ENCODE results near the gene MPC1L.
"Not testable (repeated sequence)": the region's sequence is repeated elsewhere in the genome, so short reads cannot be mapped to it uniquely, and the experiment has no call there.

MPC1L gene

DNA sequence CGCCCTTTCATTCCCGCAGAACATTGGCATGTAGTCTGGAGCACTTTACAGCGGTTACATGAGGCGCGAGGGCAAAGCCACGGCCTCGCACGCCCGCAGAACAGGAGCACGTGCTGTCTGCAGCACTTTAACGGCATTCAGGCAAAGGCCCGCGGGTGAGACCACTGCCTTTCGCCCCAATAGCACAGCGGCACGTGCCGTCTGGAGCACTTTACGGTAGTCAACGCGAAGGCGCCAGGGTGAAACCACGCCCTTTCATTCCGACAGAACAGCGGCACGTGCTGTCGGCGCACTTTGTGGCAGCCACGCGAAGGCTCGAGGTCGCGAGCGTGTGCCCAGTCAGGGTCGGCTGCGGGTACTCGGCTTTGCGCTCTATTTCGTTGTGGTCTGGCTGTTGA is at the start of gene MPC1L:
Gene MPC1L (plus strand): TSS at position 290 of the 398 bp plus-strand sequence. CDS start 138 bp downstream, outside the sequence.
- in situ Hi-C loops (cut with MboI; ENCODE audit: low sequenced_read_pairs) = no loop called here

DNA sequence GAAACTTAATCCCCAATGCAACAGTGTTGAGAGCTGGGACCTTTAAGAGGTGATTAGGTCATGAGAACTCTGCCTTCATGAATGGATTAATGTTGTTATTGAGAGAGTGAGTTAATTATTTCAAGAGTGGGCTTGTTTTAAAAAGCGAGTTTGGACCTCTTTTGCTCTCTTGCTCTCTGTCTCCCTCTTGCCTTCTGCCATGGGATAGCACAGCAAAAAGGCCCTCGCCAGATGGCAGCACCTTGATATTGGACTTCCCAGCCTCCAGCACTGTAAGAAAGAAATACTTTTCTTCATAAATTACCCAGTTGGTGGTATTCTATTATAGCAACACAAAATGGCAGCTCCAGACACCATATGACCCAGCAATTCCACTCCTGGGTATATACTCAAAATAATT is 49.5 kb upstream of the MPC1L start:
- in situ Hi-C loops (cut with MboI; ENCODE audit: low sequenced_read_pairs) = no loop called here

DNA sequence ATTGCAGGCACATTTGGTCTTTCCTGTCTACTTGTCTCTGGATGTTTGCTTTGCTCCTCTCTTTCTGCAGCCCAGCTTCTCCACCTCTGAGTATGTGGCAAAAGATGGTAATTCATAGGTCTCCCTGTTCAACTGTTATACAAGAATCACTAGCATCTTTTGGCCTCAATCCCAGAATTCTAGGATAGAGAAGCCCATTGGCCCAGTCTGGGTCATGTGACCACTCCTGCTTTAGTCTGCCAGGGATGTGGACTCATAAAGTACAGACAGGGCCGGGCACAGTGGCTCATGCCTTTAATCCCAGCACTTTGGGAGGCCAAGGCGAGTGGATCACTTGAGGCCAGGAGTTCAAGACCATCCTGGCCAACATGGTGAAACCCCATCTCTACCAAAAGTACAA is 47.8 kb upstream of the MPC1L start:
- in situ Hi-C loops (cut with MboI; ENCODE audit: low sequenced_read_pairs) = not testable (repeated sequence)

DNA sequence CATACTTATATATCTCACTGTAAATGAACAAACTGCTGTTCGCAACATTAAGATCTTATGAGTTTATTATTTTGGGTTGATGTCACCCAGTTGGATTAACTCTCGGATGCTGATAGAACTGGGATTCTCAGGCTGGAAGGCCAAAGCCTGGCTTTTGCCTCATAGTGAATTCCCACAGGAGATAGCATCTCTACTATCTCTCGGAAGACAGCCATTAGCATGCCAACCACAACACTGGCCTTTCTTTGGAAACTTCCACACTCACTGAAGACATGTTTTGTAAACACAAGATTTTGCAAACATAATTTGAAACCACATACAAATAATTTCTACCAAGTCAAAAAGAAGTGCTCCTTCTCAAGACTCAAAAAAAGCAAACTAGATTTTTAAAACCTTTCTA is 46.9 kb upstream of the MPC1L start:
- in situ Hi-C loops (cut with MboI; ENCODE audit: low sequenced_read_pairs) = no loop called here

DNA sequence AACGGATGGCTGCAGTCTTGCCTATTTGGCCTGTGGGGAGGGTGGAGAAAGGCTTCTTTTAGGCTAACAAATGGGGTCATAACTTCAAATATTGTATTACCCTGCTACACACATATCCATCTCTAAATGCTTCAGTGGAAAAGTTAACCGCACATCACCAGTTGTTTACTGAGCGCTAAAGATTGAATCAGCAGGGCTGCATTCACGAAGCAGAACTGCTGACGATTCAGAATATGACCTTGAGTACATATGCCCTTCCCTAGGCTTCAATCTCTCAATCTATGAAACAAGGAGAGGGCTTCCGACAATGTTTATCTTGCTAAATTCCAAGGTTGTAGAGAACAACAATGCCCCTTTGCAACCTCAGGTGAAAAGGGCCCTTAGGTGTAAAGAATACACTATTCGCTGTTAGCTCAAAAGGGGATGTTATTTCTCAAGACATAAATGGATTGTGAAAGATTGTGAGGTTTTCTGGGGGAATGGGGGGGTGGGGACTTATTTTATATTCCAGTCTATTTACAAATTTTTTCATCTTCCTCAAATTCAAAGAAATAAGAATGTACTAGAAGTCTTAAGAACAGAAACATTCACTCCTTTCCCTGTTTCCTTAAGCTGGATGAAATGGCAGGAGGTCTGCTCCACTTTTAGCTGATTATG is 45.1 kb upstream of the MPC1L start:
- in situ Hi-C loops (cut with MboI; ENCODE audit: low sequenced_read_pairs) = no loop called here

DNA sequence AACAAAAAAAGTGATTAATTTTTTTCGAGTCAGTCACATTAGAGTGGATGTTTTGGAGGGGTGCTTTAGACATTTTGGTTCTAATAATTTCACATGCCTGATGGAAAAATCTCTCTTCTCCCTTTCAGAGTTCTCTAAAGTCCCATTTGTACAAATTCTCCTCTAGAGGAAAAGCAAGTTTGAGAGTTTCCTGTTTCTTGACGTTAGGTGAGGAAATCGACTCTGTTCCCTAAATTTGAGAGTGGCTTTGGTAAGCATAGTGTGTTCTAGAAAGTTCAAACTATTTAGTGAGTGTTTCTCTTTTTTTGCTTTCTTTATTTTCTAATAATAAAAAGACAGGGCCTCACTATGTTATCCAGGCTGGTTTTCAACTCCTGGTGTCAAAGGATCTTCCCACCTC is 44.1 kb upstream of the MPC1L start:
- in situ Hi-C loops (cut with MboI; ENCODE audit: low sequenced_read_pairs) = no loop called here

DNA sequence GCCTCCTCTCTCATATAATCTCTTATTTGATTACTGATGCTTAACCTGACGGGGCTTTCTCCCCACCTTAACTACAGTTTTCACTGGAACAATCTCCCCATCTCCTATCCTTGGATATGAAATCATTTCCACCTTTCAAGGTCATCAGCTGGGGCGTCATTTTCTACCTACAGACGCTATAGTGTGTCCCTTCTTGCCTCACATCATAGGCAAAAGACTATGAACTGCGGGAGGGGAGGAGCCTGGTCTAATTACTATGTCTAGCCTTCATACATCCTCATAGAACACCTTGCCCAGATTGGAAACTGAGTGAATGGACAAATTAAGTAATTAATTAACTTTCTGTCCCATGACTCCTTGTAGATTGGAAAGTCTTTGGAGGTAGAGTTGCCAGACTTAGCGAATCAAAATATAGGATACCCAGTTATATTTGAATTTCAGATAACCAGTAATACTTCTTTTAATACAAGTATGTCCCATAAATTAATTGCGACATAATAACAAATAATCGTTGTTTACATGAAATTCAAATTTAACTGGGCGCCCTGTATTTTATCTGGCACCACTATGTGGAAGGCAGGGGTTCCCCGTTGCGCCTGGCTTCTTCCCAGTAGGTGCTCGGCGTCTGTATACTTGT is 43.2 kb upstream of the MPC1L start:
- in situ Hi-C loops (cut with MboI; ENCODE audit: low sequenced_read_pairs) = no loop called here

DNA sequence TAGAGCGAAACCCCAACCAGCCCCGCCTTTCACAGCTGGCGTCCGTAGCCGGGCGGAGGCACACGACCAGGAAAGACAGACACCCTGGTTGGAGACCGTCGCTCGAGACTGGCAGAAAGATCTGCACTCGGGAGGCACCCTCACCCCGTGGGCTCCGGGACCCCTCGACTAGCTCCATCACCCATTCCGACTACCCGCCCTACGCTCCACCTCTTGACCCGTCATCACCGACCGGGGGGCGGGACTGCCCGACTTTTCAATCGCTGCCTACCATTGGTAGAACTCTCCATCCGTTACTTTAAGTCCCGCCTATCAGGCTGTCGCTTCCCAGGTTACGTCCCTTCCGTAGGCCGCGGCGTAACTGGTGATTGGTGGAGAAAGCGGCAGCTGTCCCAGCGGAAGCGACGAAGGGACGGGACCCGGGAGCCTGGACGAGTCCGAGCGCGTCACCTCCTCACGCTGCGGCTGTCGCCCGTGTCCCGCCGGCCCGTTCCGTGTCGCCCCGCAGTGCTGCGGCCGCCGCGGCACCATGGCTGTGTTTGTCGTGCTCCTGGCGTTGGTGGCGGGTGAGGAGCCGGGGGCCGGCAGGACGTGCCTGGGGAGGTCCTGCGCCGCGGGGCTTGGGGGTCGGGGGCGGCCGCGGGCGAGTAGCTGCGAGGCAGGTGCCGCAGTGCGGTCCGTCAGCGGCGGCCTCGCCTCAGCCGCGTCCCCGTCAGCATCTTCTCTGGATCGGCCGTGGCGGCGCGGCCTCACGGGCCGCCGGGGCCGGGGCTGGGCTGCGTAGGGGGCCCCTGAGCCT is 42.5 kb upstream of the MPC1L start, which contains the start of gene ATP6AP2:
Gene ATP6AP2 (plus strand): TSS at position 434 of the 799 bp plus-strand sequence. CDS start 96 bp downstream, at position 530.
- in situ Hi-C loops (cut with MboI; ENCODE audit: low sequenced_read_pairs) = no loop called here

DNA sequence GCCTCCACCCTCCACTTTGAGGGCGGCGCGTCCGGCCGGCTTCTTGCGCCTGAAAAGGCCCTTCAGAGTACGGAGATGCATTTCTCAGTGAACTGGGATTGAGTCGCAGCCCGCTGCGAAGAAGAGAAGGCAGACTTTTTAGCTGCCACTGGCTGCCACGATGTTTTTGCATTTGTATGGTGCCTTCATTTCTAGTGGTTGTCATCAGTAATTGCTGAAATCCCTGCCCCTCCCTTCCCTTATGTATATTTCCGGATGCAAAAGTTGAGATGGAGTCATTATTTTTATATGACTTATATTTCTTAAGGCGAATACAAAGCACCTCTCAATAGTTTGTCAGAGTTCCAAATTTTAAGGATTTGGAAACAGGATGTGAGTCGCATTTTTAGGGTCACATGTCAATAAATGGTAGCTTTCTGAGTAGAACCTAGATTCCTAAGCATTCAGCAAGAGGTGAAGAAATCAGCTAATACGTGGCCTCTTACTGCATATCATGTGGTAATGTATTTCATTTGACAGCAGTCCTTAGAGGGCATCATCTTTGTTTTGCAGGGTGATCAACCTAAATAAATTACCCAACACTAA is 41.8 kb upstream of the MPC1L start:
- in situ Hi-C loops (cut with MboI; ENCODE audit: low sequenced_read_pairs) = no loop called here

DNA sequence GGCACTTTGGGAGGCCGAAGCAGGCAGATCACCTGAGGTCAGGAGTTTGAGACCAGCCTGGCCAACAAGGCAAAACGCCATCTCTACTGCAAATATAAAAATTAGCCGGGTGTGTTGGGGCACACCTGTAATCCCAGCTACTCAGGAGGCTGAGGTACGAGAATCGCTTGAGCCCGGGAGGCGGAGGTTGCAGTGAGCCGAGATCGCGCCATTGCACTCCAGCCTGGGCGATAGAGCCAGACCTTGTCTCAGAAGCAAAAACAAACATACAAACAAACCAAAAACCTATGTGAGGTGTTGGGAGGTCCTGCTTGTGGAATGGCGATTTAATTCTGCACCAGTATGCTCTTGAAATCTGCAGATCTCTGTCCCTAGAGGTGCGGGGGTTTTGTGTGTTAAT is 41.0 kb upstream of the MPC1L start:
- in situ Hi-C loops (cut with MboI; ENCODE audit: low sequenced_read_pairs) = not testable (repeated sequence)

DNA sequence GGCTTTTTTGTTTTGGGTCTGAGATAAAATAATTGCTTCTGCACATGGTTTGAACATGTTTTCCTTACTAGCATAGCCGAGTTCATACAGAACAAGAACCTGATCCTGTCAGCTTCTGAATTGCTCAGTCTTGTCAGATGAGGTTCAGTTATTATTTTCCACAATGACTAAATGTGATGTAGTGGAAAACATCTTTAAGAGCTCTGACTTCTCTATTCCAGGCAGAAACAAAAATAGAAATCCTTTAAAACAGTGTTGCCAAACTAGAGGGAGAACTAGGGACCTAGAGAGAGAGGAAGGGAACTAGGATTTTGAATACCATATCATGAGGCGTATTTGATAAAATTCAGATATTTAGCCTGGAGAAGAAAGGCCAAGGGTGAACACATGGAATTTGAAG is 40.4 kb upstream of the MPC1L start:
- in situ Hi-C loops (cut with MboI; ENCODE audit: low sequenced_read_pairs) = no loop called here

DNA sequence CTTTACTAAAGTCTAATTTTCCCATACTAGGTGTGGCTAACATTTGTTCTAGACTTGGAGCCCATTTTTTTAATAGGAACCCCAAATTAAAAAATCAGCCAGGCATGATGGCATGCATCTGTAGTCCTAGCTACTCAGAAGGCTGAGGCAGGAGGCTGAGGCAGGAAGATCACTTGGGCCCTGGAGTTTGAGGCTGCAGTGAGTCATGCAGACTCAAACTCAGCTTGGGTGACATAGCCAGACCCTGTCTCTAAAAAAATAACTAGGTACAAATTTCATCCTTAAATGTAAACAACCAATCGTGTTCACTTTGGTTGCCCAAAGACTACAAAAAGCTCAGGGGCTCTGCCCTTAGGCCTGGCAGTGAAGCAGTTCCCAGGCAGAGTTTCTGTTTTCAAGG is 35.6 kb upstream of the MPC1L start:
- in situ Hi-C loops (cut with MboI; ENCODE audit: low sequenced_read_pairs) = not testable (repeated sequence)

DNA sequence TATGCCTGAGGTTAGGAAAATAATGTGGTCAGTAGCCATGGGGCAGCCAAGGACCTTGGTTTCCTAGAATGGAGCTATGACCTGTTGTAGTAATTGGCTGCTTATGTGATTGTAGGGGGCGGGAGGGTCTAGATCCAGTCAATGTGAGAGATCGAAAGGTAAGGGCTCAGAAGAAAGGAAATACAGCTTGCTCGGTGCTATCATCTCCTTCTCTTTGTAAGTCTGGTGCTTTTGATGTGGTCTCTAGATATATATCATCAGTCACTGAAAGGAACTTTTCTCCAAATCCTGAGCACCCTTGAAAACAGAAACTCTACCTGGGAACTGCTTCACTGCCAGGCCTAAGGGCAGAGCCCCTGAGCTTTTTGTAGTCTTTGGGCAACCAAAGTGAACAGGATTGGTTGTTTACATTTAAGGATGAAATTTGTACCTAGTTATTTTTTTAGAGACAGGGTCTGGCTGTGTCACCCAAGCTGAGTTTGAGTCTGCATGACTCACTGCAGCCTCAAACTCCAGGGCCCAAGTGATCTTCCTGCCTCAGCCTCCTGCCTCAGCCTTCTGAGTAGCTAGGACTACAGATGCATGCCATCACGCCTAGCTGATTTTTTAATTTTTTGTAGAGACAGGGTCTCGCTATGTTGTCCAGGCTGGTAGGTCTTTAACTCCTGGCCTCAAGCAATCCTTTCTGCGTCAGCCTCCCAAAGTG is 33.5 kb upstream of the MPC1L start:
- in situ Hi-C loops (cut with MboI; ENCODE audit: low sequenced_read_pairs) = not testable (repeated sequence)

DNA sequence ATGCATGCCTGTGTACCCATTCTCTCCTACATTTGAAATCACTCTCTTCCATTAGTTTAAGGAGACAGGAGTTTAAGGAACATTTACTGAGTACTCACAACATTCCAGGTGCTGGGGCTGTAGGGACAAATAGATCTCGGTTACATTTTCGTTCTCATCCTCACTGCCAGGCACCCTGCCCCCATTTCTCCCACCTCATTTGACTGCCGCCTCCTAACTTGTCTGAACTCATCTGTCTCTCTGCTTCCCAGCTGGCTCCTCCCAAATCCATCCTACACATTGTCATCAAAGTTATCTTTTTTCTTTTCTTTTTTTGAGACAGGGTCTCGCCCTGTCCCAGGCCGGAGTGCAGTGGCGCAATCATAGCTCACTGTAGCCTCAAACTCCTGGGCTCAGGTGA is 19.8 kb upstream of the MPC1L start:
- in situ Hi-C loops (cut with MboI; ENCODE audit: low sequenced_read_pairs) = no loop called here

DNA sequence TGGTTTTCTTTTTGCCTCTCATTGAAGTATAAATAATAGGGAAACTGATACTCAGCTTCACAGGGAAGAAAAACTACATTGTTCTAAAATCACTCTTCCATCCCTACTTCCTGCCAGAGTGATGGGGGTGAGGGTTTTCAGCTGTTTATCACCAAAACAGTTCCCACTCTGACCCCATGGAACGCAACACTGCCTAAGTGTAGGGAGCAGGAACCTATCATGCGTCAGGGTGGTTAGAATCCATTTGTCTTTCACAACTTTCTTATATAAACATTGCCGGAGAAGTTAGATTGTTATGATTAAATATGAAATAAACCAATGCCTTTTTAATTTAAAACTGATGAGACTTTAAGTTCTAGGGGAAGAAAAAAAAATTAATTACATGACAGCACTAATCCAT is 15.8 kb upstream of the MPC1L start:
- in situ Hi-C loops (cut with MboI; ENCODE audit: low sequenced_read_pairs) = no loop called here

DNA sequence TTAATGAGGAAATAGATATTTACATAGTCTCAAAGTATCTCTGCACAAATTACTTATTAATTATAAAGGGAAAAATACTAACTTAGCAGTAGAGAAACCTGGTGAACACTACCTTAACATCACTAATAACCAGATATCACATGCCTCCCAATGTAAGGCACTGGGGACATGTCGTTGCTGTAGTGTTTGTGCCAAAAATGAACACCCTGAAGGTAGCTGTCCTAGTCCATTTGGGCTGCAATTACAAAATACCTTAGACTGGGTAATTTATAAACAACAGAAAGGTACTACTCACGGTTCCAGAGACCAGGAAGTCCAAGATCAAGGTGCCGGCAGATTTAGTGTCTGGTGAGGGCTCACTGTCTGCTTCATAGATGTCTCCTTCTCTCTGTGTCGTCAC is 10.7 kb upstream of the MPC1L start:
- in situ Hi-C loops (cut with MboI; ENCODE audit: low sequenced_read_pairs) = no loop called here

DNA sequence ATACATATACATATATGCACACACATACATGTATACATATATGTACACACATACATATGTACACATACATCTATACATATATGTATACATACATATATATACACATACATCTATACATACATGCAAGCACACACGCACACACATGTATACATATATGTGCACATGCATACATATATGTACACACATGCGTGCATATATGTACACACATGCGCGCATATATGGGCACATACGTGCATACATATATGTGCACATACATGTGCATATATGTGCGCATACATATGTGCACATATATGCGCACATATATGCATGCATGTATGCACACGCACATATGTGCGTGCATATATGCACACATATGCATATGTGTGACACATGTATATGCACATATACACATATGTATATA is 7.3 kb upstream of the MPC1L start:
- in situ Hi-C loops (cut with MboI; ENCODE audit: low sequenced_read_pairs) = no loop called here

DNA sequence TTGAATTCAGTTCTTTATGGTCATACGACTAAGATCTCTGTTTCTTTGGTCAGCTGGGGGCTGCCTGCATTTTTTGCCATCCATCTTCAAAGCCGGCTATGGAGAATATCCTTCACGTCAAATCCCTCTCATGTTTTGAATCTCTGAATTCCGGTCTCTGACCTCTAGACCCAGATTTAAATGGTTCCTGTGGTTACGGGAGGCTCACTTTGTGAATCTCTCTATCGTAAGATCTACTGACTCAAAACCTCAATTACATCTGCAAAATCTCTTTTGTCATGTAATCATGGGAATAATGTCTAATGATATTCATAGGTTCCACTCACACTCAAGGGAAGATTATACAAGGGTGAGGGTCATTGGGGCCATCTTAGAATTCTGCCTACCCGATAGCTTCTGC is 5.7 kb upstream of the MPC1L start:
- in situ Hi-C loops (cut with MboI; ENCODE audit: low sequenced_read_pairs) = no loop called here

DNA sequence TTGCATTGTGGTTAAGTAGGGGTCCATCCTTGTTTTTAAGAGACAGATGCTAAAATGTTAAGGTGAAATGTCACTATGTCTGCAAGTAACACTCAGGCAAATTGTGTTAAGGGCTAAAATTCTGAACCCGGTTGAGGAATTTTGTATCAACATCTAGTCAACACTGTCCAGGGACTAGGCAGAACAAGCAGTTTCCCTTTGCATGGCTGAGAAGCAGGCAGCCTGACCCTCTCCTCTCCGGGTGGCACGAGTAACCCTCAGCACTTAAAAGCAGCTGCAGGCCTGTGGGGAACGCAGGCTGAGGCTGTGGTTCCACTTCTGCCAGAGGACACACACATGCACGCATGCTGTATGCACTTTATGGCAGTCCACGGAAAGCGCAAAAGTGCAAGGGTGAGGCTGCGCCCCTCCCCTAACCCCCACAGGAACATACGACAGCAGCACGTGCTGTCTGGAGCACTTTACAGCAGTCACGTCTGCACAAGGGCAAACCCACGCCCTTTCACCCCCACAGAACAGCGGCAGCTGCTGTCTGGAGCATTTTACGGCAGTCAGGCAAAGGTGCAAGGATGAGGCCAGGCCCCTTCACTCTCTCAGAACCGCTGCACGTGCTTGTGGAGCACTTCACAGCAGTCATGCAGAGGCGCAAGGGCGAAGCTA is 619 bp upstream of the MPC1L start:
- in situ Hi-C loops (cut with MboI; ENCODE audit: low sequenced_read_pairs) = no loop called here

DNA sequence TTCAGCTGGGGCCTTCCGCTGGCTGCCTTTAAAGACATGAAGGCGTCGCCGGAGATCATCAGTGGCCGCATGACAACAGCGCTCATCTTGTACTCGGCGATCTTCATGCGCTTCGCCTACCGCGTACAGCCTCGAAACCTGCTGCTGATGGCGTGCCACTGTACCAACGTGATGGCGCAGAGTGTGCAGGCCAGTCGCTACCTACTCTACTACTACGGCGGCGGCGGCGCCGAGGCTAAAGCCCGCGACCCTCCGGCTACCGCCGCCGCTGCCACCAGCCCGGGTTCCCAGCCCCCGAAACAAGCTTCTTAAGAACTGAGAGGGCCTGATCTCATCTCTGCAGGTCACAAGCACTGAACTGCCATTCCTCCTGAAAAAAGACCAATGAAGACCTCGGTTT is 437 bp downstream of the MPC1L start:
- in situ Hi-C loops (cut with MboI; ENCODE audit: low sequenced_read_pairs) = no loop called here

All from HL-60/S4 treated with phorbol 12-myristate 13-acetate at 8.2 ng/mL for 4 days and 3 days (cell line).